Mesendoderm (in vitro differentiated cells): Measurements from ENCODE around the gene ATN1.

Experiments
- DNase-seq: peaks from one replicate; pipeline ENCODE4 v3.0.0; 2013
- H2AK5ac ChIP-seq: 2 replicates; pipeline ENCODE4 v1.6.1; 2013; ENCODE audit warnings: low read length, inconsistent platforms
- H2BK120ac ChIP-seq: 2 replicates; pipeline ENCODE4 v1.6.1; 2013; ENCODE audit warnings: low read depth, mild to moderate bottlenecking, low read length, moderate library complexity, mixed read lengths
- H2BK15ac ChIP-seq: replicated peaks from 2 replicates; pipeline ENCODE4 v1.6.1; 2013; ENCODE audit warnings: low read depth, mild to moderate bottlenecking, moderate library complexity
- H2BK5ac ChIP-seq: 2 replicates; pipeline ENCODE4 v1.6.1; 2013; ENCODE audit warnings: low read length, inconsistent platforms
- H3K18ac ChIP-seq: 2 replicates; pipeline ENCODE4 v1.6.1; 2013; ENCODE audit warnings: mild to moderate bottlenecking, low read length, mixed read lengths
- H3K23ac ChIP-seq: one replicate; pipeline ENCODE4 v1.6.1; 2013; ENCODE audit warnings: low read length
- H3K27ac ChIP-seq: 2 replicates; pipeline ENCODE4 v1.5.1; 2013; ENCODE audit warnings: low read depth, mild to moderate bottlenecking, inconsistent platforms, low read length, moderate library complexity
- H3K27me3 ChIP-seq: 2 replicates; pipeline ENCODE4 v1.6.1; 2013; ENCODE audit warnings: low read length, control low read depth, mild to moderate bottlenecking, inconsistent platforms; ENCODE audit not compliant: insufficient read depth, poor library complexity
- H3K36me3 ChIP-seq: 2 replicates; pipeline ENCODE4 v1.6.1; 2013; ENCODE audit warnings: low read length, inconsistent platforms; ENCODE audit not compliant: control insufficient read depth, insufficient read depth
- H3K4ac ChIP-seq: one replicate; pipeline ENCODE4 v1.6.1; 2013; ENCODE audit warnings: low read depth, mild to moderate bottlenecking, low read length, moderate library complexity
- H3K4me1 ChIP-seq: 2 replicates; pipeline ENCODE4 v1.6.1; 2013; ENCODE audit warnings: low read depth, low read length, inconsistent platforms; ENCODE audit not compliant: control insufficient read depth
- H3K4me2 ChIP-seq: 2 replicates; pipeline ENCODE4 v1.6.1; 2013; ENCODE audit warnings: low read length
- H3K4me3 ChIP-seq: 2 replicates; pipeline ENCODE4 v1.5.1; 2013; ENCODE audit warnings: mild to moderate bottlenecking, low read length
- H3K56ac ChIP-seq: one replicate; pipeline ENCODE4 v1.6.1; 2013; ENCODE audit warnings: low read length
- H3K79me1 ChIP-seq: 2 replicates; pipeline ENCODE4 v1.6.1; 2013; ENCODE audit warnings: low read length, inconsistent platforms
- H3K79me2 ChIP-seq: 2 replicates; pipeline ENCODE4 v1.6.1; 2013; ENCODE audit warnings: mild to moderate bottlenecking, low read length; ENCODE audit not compliant: control insufficient read depth, insufficient read depth
- H3K9ac ChIP-seq: 2 replicates; pipeline ENCODE4 v1.6.1; 2013; ENCODE audit warnings: low read length, inconsistent platforms
- H4K5ac ChIP-seq: one replicate; pipeline ENCODE4 v1.6.1; 2013; ENCODE audit warnings: low read length
- H4K8ac ChIP-seq: one replicate; pipeline ENCODE4 v1.6.1; 2013; ENCODE audit warnings: low read depth, mild to moderate bottlenecking, control low read depth, low read length, moderate library complexity
- WGBS: extraction: QIAGEN DNeasy Blood & Tissue Kit; methylation state at CpG from one replicate; pipeline ENCODE4 v1.1.7; 2013; ENCODE audit warnings: low lambda C conversion rate, missing lambda C conversion rate; ENCODE audit not compliant: insufficient coverage; ENCODE audit errors: extremely low coverage; 5-methylcytosine and 5-hydroxymethylcytosine counted together

The ATN1 gene

DNA sequence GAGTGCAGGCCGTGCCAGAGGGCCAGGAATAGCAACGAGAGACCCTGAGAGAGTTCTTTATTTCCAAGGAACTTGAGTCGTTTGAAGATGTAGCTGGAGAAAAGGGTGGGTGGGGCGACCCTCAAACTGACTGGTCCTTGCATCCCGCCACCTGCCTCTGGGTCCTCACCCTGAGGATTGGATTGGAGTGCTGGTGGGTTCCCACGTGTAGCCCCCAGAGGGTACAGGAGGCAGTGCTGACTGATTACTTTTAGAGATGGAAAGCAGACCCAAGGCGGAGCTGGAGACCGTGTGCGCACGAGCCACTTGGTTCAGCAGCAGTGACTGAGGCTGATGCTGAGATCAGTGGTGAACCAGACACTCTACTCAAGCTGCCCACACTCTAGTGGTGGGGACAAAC lies 49.9 kb downstream of the ATN1 start:
- Histone ChIP-seq H2BK15ac (no peak overlapping the region), H3K27me3 (no peaks in the 10 kb centered on the region), H3K18ac (no peak overlapping the region), H3K4me3 (no peak overlapping the region), H3K79me1 (peaks cover 4% of the 10 kb centered on the region), H3K4me1 (no peaks in the 10 kb centered on the region), H3K9ac (no peak overlapping the region), H3K56ac (no peak overlapping the region), H2AK5ac (no peak overlapping the region), H3K4me2 (no peak overlapping the region), H3K27ac (no peak overlapping the region), H3K23ac (no peak overlapping the region), H4K5ac (no peak overlapping the region), H2BK120ac (no peak overlapping the region), H2BK5ac (no peak overlapping the region), H3K79me2 (no peaks in the 10 kb centered on the region), H3K36me3 (peaks cover 11% of the 10 kb centered on the region), H3K4ac (no peak overlapping the region), H4K8ac (no peak overlapping the region)
- WGBS = no CpG with 5 or more reads among the region's 10 CpGs
- DNase-seq = no peak

GRCh38 chr12:6978188-6978587 lies 50.4 kb downstream of the ATN1 start:
- H3K36me3 ChIP-seq = peaks cover 11% of the 10 kb centered on the region
- no peak overlapping the region for H3K9ac ChIP-seq
- H3K4me2 ChIP-seq = no peak overlapping the region
- no peak overlapping the region for H3K18ac ChIP-seq
- H3K4ac ChIP-seq = no peak overlapping the region
- H2BK5ac ChIP-seq = no peak overlapping the region
- no peak overlapping the region for H2BK120ac ChIP-seq
- H3K4me1 ChIP-seq = no peaks in the 10 kb centered on the region
- no peak overlapping the region for H2AK5ac ChIP-seq
- H3K4me3 ChIP-seq = no peak overlapping the region
- DNase-seq = no peak
- H4K8ac ChIP-seq = no peak overlapping the region
- no CpG with 5 or more reads among the region's 6 CpGs for WGBS
- no peak overlapping the region for H4K5ac ChIP-seq
- no peak overlapping the region for H3K56ac ChIP-seq
- no peaks in the 10 kb centered on the region for H3K79me2 ChIP-seq
- no peak overlapping the region for H3K27ac ChIP-seq
- no peak overlapping the region for H3K23ac ChIP-seq
- no peaks in the 10 kb centered on the region for H3K27me3 ChIP-seq
- no peak overlapping the region for H2BK15ac ChIP-seq
- peaks cover 4% of the 10 kb centered on the region for H3K79me1 ChIP-seq

GRCh38 chr12:6978611-6979011 lies 50.9 kb downstream of the ATN1 start:
- H3K4me2 ChIP-seq = no peak overlapping the region

DNA sequence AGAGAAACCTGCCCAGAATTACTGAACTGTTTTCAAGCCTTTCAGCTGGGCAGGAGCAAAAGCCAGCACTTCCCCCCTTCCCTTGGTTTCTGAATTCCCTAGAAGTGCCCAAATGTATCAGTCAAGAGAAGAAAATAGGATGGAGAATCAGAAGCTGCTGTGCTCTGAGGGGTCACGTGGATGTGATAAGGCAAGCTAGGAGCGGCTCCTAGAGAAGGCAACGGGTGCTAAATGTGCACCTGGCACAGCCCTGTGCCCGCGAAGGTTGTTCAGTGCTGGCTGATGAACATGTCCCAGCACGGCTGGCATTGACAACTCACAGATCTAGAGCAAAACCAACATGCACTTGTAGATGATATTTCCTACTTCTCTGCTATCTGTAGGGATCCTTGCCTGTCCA lies 51.3 kb downstream of the ATN1 start:
- no peaks in the 10 kb centered on the region for H3K4me1 ChIP-seq
- no peak overlapping the region for H4K5ac ChIP-seq
- H3K23ac ChIP-seq = no peak overlapping the region
- H3K18ac ChIP-seq = no peak overlapping the region
- H2BK5ac ChIP-seq = no peak overlapping the region
- no peaks in the 10 kb centered on the region for H3K79me2 ChIP-seq
- H3K36me3 ChIP-seq = peaks cover 11% of the 10 kb centered on the region
- H2BK15ac ChIP-seq = no peak overlapping the region
- H3K4me2 ChIP-seq = no peak overlapping the region
- peaks cover under 1% of the 10 kb centered on the region for H3K79me1 ChIP-seq
- H3K4ac ChIP-seq = no peak overlapping the region
- no peaks in the 10 kb centered on the region for H3K27me3 ChIP-seq
- no peak overlapping the region for H3K9ac ChIP-seq
- DNase-seq = no peak
- no CpG with 5 or more reads among the region's 6 CpGs for WGBS
- H4K8ac ChIP-seq = no peak overlapping the region
- no peak overlapping the region for H2AK5ac ChIP-seq
- H3K4me3 ChIP-seq = no peak overlapping the region
- H2BK120ac ChIP-seq = no peak overlapping the region
- no peak overlapping the region for H3K56ac ChIP-seq
- no peak overlapping the region for H3K27ac ChIP-seq

More at GRCh38 chr12:6978611-6979011, 50.9 kb downstream of the ATN1 start:
- Histone ChIP-seq H2BK15ac (no peak overlapping the region), H3K23ac (no peak overlapping the region), H3K56ac (no peak overlapping the region), H3K4ac (no peak overlapping the region), H3K27me3 (no peaks in the 10 kb centered on the region), H3K4me1 (no peaks in the 10 kb centered on the region), H3K9ac (no peak overlapping the region), H3K18ac (no peak overlapping the region), H2AK5ac (no peak overlapping the region), H2BK120ac (no peak overlapping the region), H3K79me2 (no peaks in the 10 kb centered on the region), H3K4me3 (no peak overlapping the region), H4K5ac (no peak overlapping the region), H3K36me3 (peaks cover 11% of the 10 kb centered on the region), H3K27ac (no peak overlapping the region), H3K79me1 (peaks cover 4% of the 10 kb centered on the region), H2BK5ac (no peak overlapping the region), H4K8ac (no peak overlapping the region)
- no peak for DNase-seq
- WGBS = no CpG with 5 or more reads among the region's 3 CpGs

- Histone ChIP-seq H3K4me2 (no peak overlapping the region), H3K23ac (no peak overlapping the region), H2AK5ac (no peak overlapping the region), H4K5ac (no peak overlapping the region), H3K9ac (no peak overlapping the region), H3K4me3 (no peak overlapping the region), H3K36me3 (peaks cover 11% of the 10 kb centered on the region), H3K18ac (no peak overlapping the region), H3K4ac (no peak overlapping the region), H2BK5ac (no peak overlapping the region), H2BK120ac (no peak overlapping the region), H3K4me1 (no peaks in the 10 kb centered on the region), H4K8ac (no peak overlapping the region), H3K56ac (no peak overlapping the region), H3K79me1 (no peaks in the 10 kb centered on the region), H3K27me3 (no peaks in the 10 kb centered on the region), H3K79me2 (no peaks in the 10 kb centered on the region), H3K27ac (no peak overlapping the region), H2BK15ac (no peak overlapping the region)
- DNase-seq = no peak
- no CpG with 5 or more reads among the region's 3 CpGs for WGBS
Observed at GRCh38 chr12:6979453-6979852, 51.7 kb downstream of the ATN1 start.

DNA sequence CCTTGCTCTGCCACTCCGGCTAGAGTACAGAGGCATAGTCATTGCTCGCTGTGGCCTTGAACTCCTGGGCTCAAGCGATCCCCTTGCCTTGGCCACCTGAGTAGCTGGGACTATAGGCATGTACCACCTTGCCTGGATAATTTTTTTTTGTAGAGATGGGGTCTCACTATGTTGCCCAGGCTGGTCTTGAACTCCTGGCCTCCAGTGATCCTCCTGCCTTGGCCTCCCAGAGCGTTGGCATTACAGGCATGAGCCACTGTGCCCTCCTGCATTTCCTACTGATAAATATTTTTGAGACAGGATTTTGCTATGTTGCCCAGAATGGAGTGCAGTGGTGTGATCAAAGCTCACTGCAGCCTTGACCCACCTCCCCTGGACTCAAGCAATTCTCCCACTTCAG lies 52.3 kb downstream of the ATN1 start:
- Histone ChIP-seq H4K8ac (no peak overlapping the region), H3K27me3 (no peaks in the 10 kb centered on the region), H2BK15ac (no peak overlapping the region), H3K79me2 (no peaks in the 10 kb centered on the region), H3K4ac (no peak overlapping the region), H2AK5ac (no peak overlapping the region), H3K18ac (no peak overlapping the region), H4K5ac (no peak overlapping the region), H3K4me1 (no peaks in the 10 kb centered on the region), H3K4me2 (no peak overlapping the region), H2BK5ac (no peak overlapping the region), H3K27ac (no peak overlapping the region), H3K4me3 (no peak overlapping the region), H3K9ac (no peak overlapping the region), H3K36me3 (peaks cover 9% of the 10 kb centered on the region), H2BK120ac (no peak overlapping the region), H3K56ac (no peak overlapping the region), H3K23ac (no peak overlapping the region), H3K79me1 (no peaks in the 10 kb centered on the region)
- no peak for DNase-seq
- no CpG with 5 or more reads among the region's 4 CpGs for WGBS
